SK-N-MC (cell line): ENCODE data around the gene PDE6D.

Experiments
- DNase-seq: peaks from one replicate; pipeline ENCODE4 v3.0.0-alpha.2; 2011; ENCODE audit warnings: low read depth, low spot score
- H3K27ac ChIP-seq: fragments of 200-600 bp; sonication (generic); 2 replicates; pipeline ENCODE4 v1.5.1; 2016; ENCODE audit warnings: mixed run types
- H3K36me3 ChIP-seq: fragments of 200-600 bp; sonication (generic); 2 replicates; pipeline ENCODE4 v1.6.1; 2017; ENCODE audit warnings: antibody characterized with exemption, low read length, mixed read lengths; ENCODE audit not compliant: insufficient read depth
- H3K4me3 ChIP-seq: fragments of 200-600 bp; sonication (generic); 2 replicates; pipeline ENCODE4 v1.5.1; 2016
- H3K9ac ChIP-seq: fragments of 200-600 bp; sonication (generic); 2 replicates; pipeline ENCODE4 v1.8.0; 2017; ENCODE audit warnings: mixed run types, mixed read lengths; ENCODE audit not compliant: insufficient read length
- H3K9me3 ChIP-seq: fragments of 200-600 bp; sonication (generic); 2 replicates; pipeline ENCODE4 v1.6.1; 2017; ENCODE audit warnings: low read depth, mild to moderate bottlenecking, antibody characterized with exemption, low read length, moderate library complexity, mixed read lengths
- EZH2 ChIP-seq: fragments of 200-600 bp; sonication (generic); IDR thresholded peaks from one replicate; pipeline ENCODE4 v1.6.1; 2017; ENCODE audit warnings: antibody characterized with exemption
- FOXP2 ChIP-seq: optimal IDR thresholded peaks from 2 replicates; pipeline ENCODE3; 2011; ENCODE audit warnings: mild to moderate bottlenecking, moderate library complexity; ENCODE audit not compliant: insufficient read depth; ENCODE audit errors: extremely low read length, control extremely low read depth
- POLR2AphosphoS5 ChIP-seq: IDR thresholded peaks from 2 replicates; pipeline ENCODE4 v1.6.1; 2012; ENCODE audit warnings: mild to moderate bottlenecking, low read depth, low read length, borderline replicate concordance

PDE6D gene

DNA sequence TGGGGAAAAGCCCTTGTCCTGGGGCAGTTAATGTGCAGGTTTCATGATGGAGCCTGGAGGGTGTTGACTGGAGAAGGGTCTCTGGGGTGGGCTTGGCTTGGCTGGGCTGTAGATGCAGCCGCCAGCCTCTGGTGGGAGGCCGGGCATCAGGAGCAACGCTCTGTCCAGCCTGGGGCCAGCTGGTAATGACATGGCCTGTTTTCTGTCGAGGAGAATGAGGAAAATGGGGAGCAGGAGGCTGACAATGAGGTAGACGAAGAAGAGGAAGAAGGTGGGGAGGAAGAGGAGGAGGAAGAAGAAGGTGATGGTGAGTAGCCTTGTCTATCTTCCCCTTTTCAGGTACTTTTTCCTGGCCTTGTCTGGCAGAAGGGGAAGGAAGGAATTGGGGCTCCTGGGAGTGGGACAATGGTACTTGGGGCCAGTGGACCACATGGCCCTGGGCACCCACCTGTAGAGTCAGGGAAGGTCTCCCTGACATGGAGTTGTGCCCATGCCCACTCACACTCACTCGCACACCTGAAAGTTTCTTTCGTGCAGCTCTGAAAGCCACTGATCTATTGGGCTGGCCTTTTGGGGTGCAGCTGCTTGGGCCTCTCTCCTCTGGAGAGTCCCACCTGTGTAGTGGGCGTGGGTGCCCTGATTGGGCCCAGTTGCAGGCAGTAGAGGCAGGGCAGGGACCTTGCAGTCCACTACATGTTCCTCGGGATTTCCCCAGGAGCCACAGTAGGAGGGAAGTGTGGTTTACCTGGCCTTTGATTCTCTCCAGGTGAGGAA lies 69.2 kb downstream of the PDE6D start:
- Histone ChIP-seq H3K4me3 (peak overlapping the region; percentile 98), H3K36me3 (peaks cover 47% of the 10 kb centered on the region), H3K27ac (peak overlapping the region; percentile 81), H3K9me3 (no peaks in the 10 kb centered on the region), H3K9ac (peak overlapping the region; percentile 98)
- DNase-seq = no peak
- TF ChIP-seq FOXP2 (no peak), POLR2AphosphoS5 (no peak; the same call in none of the 2 replicates), EZH2 (no peak)

DNA sequence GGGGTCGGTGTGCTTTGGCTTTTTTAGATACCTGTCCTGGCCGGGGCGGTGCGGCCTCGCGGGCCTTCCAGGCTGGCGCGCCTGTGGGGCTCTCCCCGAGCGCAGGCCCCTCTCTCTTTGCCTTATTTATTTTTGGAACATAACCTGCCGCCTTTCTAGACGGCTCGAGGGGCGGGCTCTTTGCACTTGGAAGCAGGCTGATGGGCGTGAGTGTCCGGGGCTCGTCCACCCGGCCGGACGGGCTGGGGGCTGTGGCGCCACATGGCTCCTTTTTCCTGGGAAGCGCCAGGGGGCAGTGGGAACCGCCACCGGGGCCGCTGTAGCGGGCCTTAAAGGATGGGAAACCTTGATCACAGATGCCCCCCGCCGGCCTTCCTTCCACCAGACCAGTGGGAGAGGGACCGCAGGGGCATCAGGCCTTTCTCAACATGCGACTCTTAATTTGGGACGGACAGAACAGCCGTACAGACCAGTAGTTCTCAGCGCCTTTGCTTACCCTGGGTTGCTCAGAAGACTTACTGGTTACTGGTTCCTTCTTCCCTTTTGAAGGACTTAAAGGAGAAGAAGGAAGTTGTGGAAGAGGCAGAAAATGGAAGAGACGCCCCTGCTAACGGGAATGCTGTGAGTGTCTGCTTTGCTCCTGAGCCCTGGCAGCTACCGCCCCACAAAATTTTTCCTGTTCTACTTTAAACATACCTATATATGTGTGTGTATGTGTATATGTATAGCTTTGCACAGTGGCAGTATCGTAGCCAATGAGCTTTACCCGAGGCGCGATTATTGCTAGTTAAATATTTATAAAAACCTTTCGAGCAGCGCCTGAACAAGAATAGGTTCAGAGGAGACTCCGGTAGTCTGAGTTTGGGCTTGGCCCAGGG lies 70.0 kb downstream of the PDE6D start:
- Histone ChIP-seq H3K4me3 (peak overlapping the region; percentile 98), H3K27ac (peak overlapping the region; percentile 81), H3K9me3 (0 out of 2 replicates have a peak, but pooled peaks cover 2% of the 10 kb centered on the region), H3K36me3 (peaks cover 47% of the 10 kb centered on the region), H3K9ac (peak overlapping the region; percentile 98)
- no peak for DNase-seq
- TF ChIP-seq EZH2 (no peak), POLR2AphosphoS5 (no peak), FOXP2 (no peak)

DNA sequence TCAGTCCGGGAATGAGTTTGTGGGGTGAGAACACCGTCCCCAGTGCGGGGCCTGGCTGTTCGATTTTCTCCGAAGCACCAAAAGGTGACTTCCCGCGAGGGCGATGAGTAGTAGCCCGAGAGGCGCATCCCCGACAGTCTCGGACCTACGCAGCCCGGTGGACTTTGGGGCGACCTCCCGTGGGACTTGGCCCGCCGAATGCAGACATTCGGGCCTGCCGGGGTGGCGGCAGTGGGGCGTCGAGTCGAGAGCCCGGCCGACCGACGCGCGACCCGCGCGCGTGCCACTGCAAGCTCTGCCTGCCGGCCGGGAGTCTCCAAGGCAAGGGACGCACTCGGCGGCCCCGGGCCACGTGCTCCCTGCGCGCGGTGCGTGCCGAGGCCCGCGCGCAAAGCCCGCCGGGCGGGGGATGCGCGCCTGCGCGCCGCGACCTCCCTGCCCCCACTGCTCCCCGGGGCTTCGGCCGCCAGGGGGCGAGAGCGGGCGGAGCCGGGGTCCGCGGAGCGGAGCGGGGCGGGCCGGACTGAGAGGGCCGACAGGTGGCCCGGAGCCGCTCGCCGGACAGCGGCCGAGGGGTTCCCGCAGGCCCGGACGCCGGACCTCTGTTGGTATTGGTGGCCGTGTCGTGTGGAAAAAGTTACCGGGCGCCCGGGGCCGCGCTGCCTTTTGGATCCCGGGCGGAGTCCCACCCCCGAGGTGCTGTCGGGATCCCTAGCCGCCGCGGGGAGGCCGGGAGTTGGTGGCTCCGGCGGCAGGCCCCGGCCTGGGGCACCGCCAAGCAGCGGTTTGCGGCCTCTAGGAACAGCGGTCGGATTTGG lies 70.9 kb downstream of the PDE6D start:
- Histone ChIP-seq H3K9ac (peak overlapping the region; percentile 98), H3K4me3 (peak overlapping the region; percentile 98), H3K36me3 (peaks cover 47% of the 10 kb centered on the region), H3K9me3 (0 out of 2 replicates have a peak, but pooled peaks cover 3% of the 10 kb centered on the region), H3K27ac (peak overlapping the region; percentile 94)
- no peak for DNase-seq
- TF ChIP-seq EZH2 = no peak
- peak; percentile 22 for TF ChIP-seq FOXP2
- TF ChIP-seq POLR2AphosphoS5 = peak; percentile 47; the same call in 1 of the 2 replicates

DNA sequence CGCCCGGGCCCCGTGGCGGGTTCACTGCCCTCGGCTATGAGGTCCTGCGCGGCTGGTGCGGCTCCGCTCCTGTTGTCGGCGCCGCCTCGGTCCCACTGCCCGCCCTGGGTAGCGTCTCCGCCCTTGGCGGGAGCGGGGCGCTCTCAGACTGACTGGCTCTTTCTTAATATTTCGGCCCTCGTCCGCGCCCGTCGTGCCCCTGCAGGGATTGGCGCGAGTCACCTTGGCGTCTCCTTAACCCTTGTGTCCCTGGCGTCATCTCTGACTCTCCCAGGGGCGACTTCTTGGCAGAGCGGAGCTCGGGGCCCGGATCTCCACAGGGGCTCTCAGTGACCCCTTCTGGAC lies 71.5 kb downstream of the PDE6D start:
- no peak for TF ChIP-seq FOXP2
- no peak for TF ChIP-seq EZH2
- no peak; the same call in none of the 2 replicates for TF ChIP-seq POLR2AphosphoS5
- Histone ChIP-seq H3K27ac (peak overlapping the region; percentile 94), H3K9ac (peak overlapping the region; percentile 98), H3K4me3 (peak overlapping the region; percentile 98), H3K36me3 (peaks cover 47% of the 10 kb centered on the region), H3K9me3 (0 out of 2 replicates have a peak, but pooled peaks cover 3% of the 10 kb centered on the region)
- DNase-seq = no peak

DNA sequence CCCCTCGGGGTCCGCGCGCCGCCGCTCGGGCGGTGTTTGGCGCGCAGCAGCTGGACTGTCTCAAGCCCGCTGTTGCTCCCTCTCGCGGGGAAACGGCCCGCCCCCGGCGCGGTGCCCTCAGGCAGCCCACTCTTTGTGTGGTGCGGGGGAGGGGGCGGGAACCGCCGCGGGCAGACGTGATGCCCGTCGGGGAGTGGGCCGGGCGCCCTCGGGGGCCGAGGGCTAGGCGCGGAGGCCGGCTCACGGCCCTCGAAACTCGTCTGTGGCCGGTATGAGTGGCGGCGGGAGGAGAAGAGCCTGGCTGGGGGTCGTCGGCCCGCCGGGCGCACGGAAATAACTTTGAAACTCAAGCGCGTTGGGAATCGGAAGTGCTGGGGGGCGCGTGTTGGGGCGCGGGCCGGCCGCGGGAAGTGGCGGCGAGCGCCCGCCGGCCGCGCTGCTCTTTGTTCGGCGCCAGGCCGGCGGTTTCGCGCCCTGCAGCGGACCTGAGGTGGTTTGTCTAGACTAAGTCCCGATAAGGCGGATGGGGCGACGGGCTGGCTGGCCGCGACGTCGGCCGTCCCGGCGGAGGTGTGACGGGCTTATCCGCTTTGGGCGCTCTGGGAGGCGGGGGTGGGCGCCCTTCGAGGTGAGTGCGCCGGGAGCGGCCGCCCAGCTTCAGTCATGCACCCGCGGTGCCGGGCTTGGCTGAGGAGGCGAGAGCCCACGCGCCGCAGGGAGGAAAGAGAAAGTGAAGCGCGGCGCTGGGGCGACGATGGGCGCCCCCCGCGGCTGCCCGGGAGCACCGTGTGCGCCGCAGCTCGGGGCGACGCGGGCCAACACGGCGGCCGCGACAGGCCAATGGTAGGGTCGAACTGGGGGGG lies 72.1 kb downstream of the PDE6D start:
- DNase-seq = no peak
- peaks cover 42% of the 10 kb centered on the region for H3K36me3 ChIP-seq
- peak overlapping the region; percentile 98 for H3K4me3 ChIP-seq
- TF ChIP-seq EZH2 = no peak
- TF ChIP-seq FOXP2 = no peak
- TF ChIP-seq POLR2AphosphoS5 = peak; percentile 10
- H3K9ac ChIP-seq = peak overlapping the region; percentile 98
- peak overlapping the region; percentile 94 for H3K27ac ChIP-seq
- H3K9me3 ChIP-seq = 0 out of 2 replicates have a peak, but pooled peaks cover 3% of the 10 kb centered on the region

DNA sequence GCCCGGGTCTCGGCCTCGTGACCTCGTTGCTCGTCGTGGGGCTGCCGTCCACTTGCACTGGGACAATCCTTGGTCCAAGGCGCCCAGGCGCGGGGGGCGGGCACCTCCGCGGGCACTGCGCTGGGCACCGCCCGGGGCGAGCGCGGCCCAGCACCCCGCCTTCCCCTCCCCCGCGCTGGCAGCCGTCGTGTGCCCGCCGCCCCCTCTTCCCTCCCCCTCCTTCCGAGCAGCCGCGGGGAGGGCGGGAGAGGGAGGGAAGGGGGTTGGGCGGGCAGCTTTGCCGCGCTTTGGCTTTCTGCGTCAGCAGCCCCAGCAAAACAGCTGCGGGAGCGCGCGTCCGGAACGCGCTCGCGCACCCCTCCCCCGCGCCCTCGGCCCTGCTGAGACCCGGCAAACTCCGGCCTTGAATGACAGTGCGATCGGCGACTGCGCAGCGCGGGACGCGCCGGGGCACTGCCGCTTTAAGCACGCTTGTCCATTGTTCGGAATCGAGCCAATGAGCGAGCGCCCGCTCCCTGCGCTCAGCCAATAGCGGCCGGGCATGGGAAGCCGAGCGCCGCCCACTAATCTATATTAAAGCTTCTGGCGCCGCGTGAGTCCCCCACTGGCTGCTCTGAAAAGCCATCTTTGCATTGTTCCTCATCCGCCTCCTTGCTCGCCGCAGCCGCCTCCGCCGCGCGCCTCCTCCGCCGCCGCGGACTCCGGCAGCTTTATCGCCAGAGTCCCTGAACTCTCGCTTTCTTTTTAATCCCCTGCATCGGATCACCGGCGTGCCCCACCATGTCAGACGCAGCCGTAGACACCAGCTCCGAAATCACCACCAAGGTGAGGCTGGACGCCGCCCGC lies 72.9 kb downstream of the PDE6D start, which contains the start of gene PTMA:
TSS of gene PTMA (plus strand) at position 599 of the 846 bp plus-strand sequence. CDS start at position 781, 182 bp downstream.
- Histone ChIP-seq H3K27ac (peak within 1 kb of the TSS; percentile 94), H3K9me3 (0 out of 2 replicates have a peak, but pooled peaks cover 3% of the 10 kb centered on the region), H3K36me3 (peaks cover 35% of the 10 kb centered on the region), H3K4me3 (peak within 1 kb of the TSS; percentile 98), H3K9ac (peak within 1 kb of the TSS; percentile 98)
- TF ChIP-seq FOXP2 (peak; percentile 84), EZH2 (no peak), POLR2AphosphoS5 (peak; percentile 94)
- DNase-seq = peak; percentile 95

DNA sequence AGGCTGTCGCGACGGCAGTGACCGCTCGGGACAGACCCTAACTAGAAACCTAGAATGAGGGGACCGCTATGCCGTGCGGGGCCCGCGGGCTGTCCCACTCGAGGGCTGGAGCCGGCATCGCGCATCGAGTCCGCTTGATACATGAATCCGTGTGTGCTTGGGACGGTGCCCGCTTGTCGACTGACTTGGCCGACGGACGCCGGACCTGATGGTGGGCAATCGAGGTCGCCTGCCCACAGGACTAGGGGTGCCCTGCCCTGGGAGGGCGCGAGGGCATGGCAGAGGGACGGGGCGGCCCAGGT lies 73.5 kb downstream of the PDE6D start:
- Histone ChIP-seq H3K4me3 (peak overlapping the region; percentile 29; the same call in 1 of the 2 replicates), H3K27ac (peak overlapping the region; percentile 79), H3K9me3 (0 out of 2 replicates have a peak, but pooled peaks cover 3% of the 10 kb centered on the region), H3K36me3 (peaks cover 34% of the 10 kb centered on the region), H3K9ac (peak overlapping the region; percentile 39)
- TF ChIP-seq POLR2AphosphoS5 (no peak), FOXP2 (no peak), EZH2 (no peak)
- DNase-seq = no peak
